ENCODE data around the gene MMUT. TPM values are rescaled to one million over a fixed set of nuclear protein-coding genes. Genes with fewer than 3 reads are reported as not detected.
"Not testable (repeated sequence)": the region's sequence is repeated elsewhere in the genome, so short reads cannot be mapped to it uniquely, and the experiment has no call there.

Gene MMUT
- total RNA-seq, 1 donor from 2014 or later, result 26.4 TPM

GRCh38 chr6:49406250-49406970 is 56.6 kb downstream of the MMUT start:
- no peaks in the 10 kb centered on the region for H3K9me3 Mint-ChIP-seq (ENCODE audit: low read depth)
- H3K36me3 Mint-ChIP-seq (ENCODE audit: insufficient read depth), result no peaks in the 10 kb centered on the region
- H3K4me1 Mint-ChIP-seq (ENCODE audit: low read depth), result no peaks in the 10 kb centered on the region
- H3K4me3 Mint-ChIP-seq (ENCODE audit: low read depth), result no peak overlapping the region
- no peak for DNase-seq (ENCODE audit: low spot score, unreplicated experiment)
- no peaks in the 10 kb centered on the region for H3K27me3 Mint-ChIP-seq
- TF ChIP-seq CTCF (IDR thresholded peaks at IDR 0.05; ENCODE audit: unreplicated experiment), result no peak
- no peak overlapping the region for H3K27ac Mint-ChIP-seq

GRCh38 chr6:49401063-49401462 is 62.0 kb downstream of the MMUT start:
- no peak for DNase-seq (ENCODE audit: low spot score, unreplicated experiment)

DNA sequence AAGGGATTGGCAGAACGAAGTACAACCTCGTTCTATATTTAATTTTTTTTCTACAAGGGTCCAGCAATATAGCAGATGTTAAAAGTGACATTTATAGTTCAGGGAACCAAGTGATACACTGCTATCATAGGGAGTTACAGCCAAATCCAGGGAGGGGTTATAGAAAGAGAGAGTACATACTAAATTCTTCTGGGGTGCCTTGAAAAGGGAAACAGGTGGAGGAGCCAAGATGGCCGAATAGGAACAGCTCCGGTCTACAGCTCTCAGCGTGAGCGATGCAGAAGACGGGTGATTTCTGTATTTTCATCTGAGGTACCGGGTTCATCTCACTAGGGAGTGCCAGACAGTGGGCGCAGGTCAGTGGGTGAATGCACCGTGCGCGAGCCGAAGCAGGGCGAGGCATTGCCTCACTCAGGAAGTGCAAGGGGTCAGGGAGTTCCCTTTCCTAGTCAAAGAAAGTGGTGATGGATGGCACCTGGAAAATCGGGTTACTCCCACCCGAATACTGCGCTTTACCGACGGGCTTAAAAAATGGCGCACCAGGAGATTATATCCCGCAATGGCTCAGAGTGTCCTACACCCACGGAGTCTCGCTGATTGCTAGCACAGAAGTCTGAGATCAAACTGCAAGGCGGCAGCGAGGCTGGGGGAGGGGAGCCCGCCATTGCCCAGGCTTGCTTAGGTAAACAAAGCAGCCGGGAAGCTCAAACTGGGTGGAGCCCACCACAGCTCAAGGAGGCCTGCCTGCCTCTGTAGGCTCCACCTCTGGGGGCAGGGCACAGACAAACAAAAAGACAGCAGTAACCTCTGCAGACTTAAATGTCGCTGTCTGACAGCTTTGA is 76.2 kb downstream of the MMUT start:
- H3K27me3 Mint-ChIP-seq, H3K27ac Mint-ChIP-seq: not testable (repeated sequence)
- peaks cover 14% of the 10 kb centered on the region for H3K9me3 Mint-ChIP-seq (ENCODE audit: low read depth)

More at GRCh38 chr6:49401063-49401462, 62.0 kb downstream of the MMUT start:
- no peak for TF ChIP-seq CTCF (IDR thresholded peaks at IDR 0.05; ENCODE audit: unreplicated experiment)
- Mint-ChIP-seq H3K36me3 (ENCODE audit: insufficient read depth) (no peaks in the 10 kb centered on the region), H3K27ac (no peak overlapping the region), H3K4me1 (ENCODE audit: low read depth) (no peaks in the 10 kb centered on the region), H3K4me3 (ENCODE audit: low read depth) (no peak overlapping the region), H3K27me3 (no peaks in the 10 kb centered on the region), H3K9me3 (ENCODE audit: low read depth) (no peaks in the 10 kb centered on the region)

GRCh38 chr6:49384904-49385303 is 78.1 kb downstream of the MMUT start:
- no peak for DNase-seq (ENCODE audit: low spot score, unreplicated experiment)
- Mint-ChIP-seq H3K9me3 (ENCODE audit: low read depth) (peaks cover 15% of the 10 kb centered on the region), H3K4me3 (ENCODE audit: low read depth) (no peak overlapping the region), H3K27ac (no peak overlapping the region), H3K27me3 (no peaks in the 10 kb centered on the region), H3K36me3 (ENCODE audit: insufficient read depth) (no peaks in the 10 kb centered on the region), H3K4me1 (ENCODE audit: low read depth) (no peaks in the 10 kb centered on the region)
- TF ChIP-seq CTCF (IDR thresholded peaks at IDR 0.05; ENCODE audit: unreplicated experiment), result no peak

More for the DNA sequence above, 76.2 kb downstream of the MMUT start:
- H3K36me3 Mint-ChIP-seq (ENCODE audit: insufficient read depth); H3K4me1 Mint-ChIP-seq (ENCODE audit: low read depth); DNase-seq (ENCODE audit: low spot score, unreplicated experiment); H3K4me3 Mint-ChIP-seq (ENCODE audit: low read depth): not testable (repeated sequence)

Other genes starting within 250 kb of the MMUT start
- gene CENPQ, start 117 bp upstream of the MMUT start, total RNA-seq, result 7.8 and 8.0 TPM in 2 replicates
- not detected in 2 replicates for gene GLYATL3, start 36.7 kb upstream of the MMUT start, total RNA-seq
- gene C6orf141, start 87.4 kb upstream of the MMUT start, total RNA-seq, result 9.4 and 12.3 TPM in 2 replicates
- gene RHAG, start 173.6 kb upstream of the MMUT start, total RNA-seq, result not detected in 2 replicates